Peyer's patch (tissue), 4 donors: Measurements from ENCODE around the gene ENPP5.

Experiments
- POLR2A ChIP-seq, 2 donors: fragments of 450-650 bp; IDR thresholded peaks; one replicate each; pipeline ENCODE4 v1.5.1; 2017; ENCODE audit warnings: antibody characterized with exemption in 2 of 2, mild to moderate bottlenecking in 2 of 2, moderate library complexity in 2 of 2
- TF ChIP-seq, protein P1 (sequence below), 6 experiments: fragments of 450-650 bp in 4 of 6; fragments of 200-600 bp in 2 of 6; sonication (generic) in 1 of 6; IDR thresholded peaks; one replicate each; pipeline ENCODE4 v1.5.1; 2017 to 2019; ENCODE audit warnings: antibody characterized with exemption in 6 of 6, mild to moderate bottlenecking in 3 of 6, moderate library complexity in 1 of 6

DNA sequence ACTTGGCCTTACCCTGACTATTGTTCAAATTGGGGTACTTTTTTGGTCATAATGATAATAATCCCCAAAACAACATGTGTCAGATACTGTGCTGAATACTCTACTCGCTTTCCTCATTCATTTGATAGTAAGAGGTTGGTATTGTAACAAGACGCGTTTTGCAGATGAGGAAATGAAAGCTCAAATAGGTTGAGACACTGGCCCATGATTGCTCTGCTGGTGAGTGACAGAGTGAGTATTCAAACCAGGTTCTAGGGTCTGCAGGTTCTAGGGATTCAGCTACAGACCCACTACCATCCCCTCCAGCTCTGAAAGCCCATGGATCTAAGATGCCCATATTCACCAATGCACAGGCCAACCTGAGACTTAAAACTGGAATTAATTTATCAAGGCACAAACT lies 42.3 kb downstream of the ENPP5 start:
- TF ChIP-seq, protein P1, sequence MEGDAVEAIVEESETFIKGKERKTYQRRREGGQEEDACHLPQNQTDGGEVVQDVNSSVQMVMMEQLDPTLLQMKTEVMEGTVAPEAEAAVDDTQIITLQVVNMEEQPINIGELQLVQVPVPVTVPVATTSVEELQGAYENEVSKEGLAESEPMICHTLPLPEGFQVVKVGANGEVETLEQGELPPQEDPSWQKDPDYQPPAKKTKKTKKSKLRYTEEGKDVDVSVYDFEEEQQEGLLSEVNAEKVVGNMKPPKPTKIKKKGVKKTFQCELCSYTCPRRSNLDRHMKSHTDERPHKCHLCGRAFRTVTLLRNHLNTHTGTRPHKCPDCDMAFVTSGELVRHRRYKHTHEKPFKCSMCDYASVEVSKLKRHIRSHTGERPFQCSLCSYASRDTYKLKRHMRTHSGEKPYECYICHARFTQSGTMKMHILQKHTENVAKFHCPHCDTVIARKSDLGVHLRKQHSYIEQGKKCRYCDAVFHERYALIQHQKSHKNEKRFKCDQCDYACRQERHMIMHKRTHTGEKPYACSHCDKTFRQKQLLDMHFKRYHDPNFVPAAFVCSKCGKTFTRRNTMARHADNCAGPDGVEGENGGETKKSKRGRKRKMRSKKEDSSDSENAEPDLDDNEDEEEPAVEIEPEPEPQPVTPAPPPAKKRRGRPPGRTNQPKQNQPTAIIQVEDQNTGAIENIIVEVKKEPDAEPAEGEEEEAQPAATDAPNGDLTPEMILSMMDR (IDR thresholded peaks at IDR 0.05), result no peak
- no peak for TF ChIP-seq POLR2A (IDR thresholded peaks at IDR 0.05)
